Measurements from ENCODE around the gene NAV3.

- TF ChIP-seq EZH2phosphoT487 (IDR thresholded peaks at IDR 0.05; ENCODE audit: low read length): no peak
- no peak for TF ChIP-seq CTCF (IDR thresholded peaks at IDR 0.05; ENCODE audit: low read length)
Measured at GRCh38 chr12:78177298-78177697, 346.6 kb downstream of the NAV3 start.
